SJSA1 (cell line): ENCODE data around the gene OR7D2. TPM values are rescaled to one million over a fixed set of nuclear protein-coding genes. Genes with fewer than 3 reads are reported as not detected.
"Not testable (repeated sequence)": the region's sequence is repeated elsewhere in the genome, so short reads cannot be mapped to it uniquely, and the experiment has no call there.

Experiments
- DNase-seq, 2 experiments: peaks; one replicate each; pipeline ENCODE4 v3.0.0-alpha.2; 2015 to 2020; ENCODE audit warnings: low spot score in 2 of 2, low read depth in 1 of 2
- H3K27ac ChIP-seq: fragments of 250-450 bp; sonication (Bioruptor Pico); 2 replicates; pipeline ENCODE4 v1.5.1; 2020; ENCODE audit warnings: mild to moderate bottlenecking, moderate library complexity
- H3K27me3 ChIP-seq: fragments of 250-450 bp; sonication (Bioruptor Pico); replicated peaks from 2 replicates; pipeline ENCODE4 v1.5.1; 2020; ENCODE audit warnings: mild to moderate bottlenecking, moderate library complexity
- H3K36me3 ChIP-seq: fragments of 250-450 bp; sonication (Bioruptor Pico); 2 replicates; pipeline ENCODE4 v1.5.1; 2020; ENCODE audit warnings: mild to moderate bottlenecking
- H3K4me1 ChIP-seq: fragments of 250-450 bp; sonication (Bioruptor Pico); replicated peaks from 2 replicates; pipeline ENCODE4 v1.6.1; 2021; ENCODE audit warnings: mild to moderate bottlenecking
- H3K4me3 ChIP-seq: fragments of 250-450 bp; sonication (Bioruptor Pico); 2 replicates; pipeline ENCODE4 v1.5.1; 2020; ENCODE audit warnings: mild to moderate bottlenecking
- H3K9me3 ChIP-seq: fragments of 250-450 bp; sonication (Bioruptor Pico); replicated peaks from 2 replicates; pipeline ENCODE4 v1.5.1; 2020; ENCODE audit warnings: mild to moderate bottlenecking
- total RNA-seq: library from RNA; depleted of rRNA; stranded (reverse); fragments of >200 nt; shearing (Covaris generic); gene quantifications from 2 replicates; pipeline ENCODE4 v1.2.3, GENCODE V29; 2014; rRNA removed

Gene OR7D2
- total RNA-seq, 1 experiment from 2014 or later = 0.03 TPM

GRCh38 chr19:9161427-9161826 is 17.4 kb upstream of the OR7D2 start:
- DNase-seq = no peak
- Histone ChIP-seq H3K4me3 (no peak overlapping the region), H3K36me3 (peaks cover 94% of the 10 kb centered on the region), H3K27me3 (no peaks in the 10 kb centered on the region), H3K4me1 (no peaks in the 10 kb centered on the region), H3K9me3 (peaks cover 45% of the 10 kb centered on the region), H3K27ac (no peak overlapping the region)

- Histone ChIP-seq H3K27ac (no peak overlapping the region), H3K36me3 (peaks cover 64% of the 10 kb centered on the region), H3K4me1 (no peaks in the 10 kb centered on the region), H3K9me3 (peaks cover 29% of the 10 kb centered on the region), H3K27me3 (no peaks in the 10 kb centered on the region), H3K4me3 (no peak overlapping the region)
- DNase-seq = no peak
Measured at GRCh38 chr19:9165261-9165660, 13.5 kb upstream of the OR7D2 start.

- H3K27me3 ChIP-seq = no peaks in the 10 kb centered on the region
- H3K4me1 ChIP-seq = no peaks in the 10 kb centered on the region
- peaks cover 14% of the 10 kb centered on the region for H3K9me3 ChIP-seq
- no peak overlapping the region for H3K4me3 ChIP-seq
- H3K27ac ChIP-seq = no peak overlapping the region
- peaks cover 48% of the 10 kb centered on the region for H3K36me3 ChIP-seq
- DNase-seq = no peak
Measured at GRCh38 chr19:9166846-9167245, 11.9 kb upstream of the OR7D2 start.

- peaks cover 8% of the 10 kb centered on the region for H3K9me3 ChIP-seq
- DNase-seq = no peak
- no peak overlapping the region for H3K27ac ChIP-seq
- peaks cover 6% of the 10 kb centered on the region for H3K36me3 ChIP-seq
- no peaks in the 10 kb centered on the region for H3K27me3 ChIP-seq
- H3K4me1 ChIP-seq = no peaks in the 10 kb centered on the region
- H3K4me3 ChIP-seq = no peak overlapping the region
Measured at GRCh38 chr19:9171393-9171991, 7.3 kb upstream of the OR7D2 start.

GRCh38 chr19:9175326-9175725 is 3.5 kb upstream of the OR7D2 start:
- Histone ChIP-seq H3K9me3 (peaks cover 5% of the 10 kb centered on the region), H3K27me3 (no peaks in the 10 kb centered on the region), H3K4me3 (no peak overlapping the region), H3K27ac (no peak overlapping the region), H3K4me1 (no peaks in the 10 kb centered on the region), H3K36me3 (no peaks in the 10 kb centered on the region)
- DNase-seq = no peak

- H3K36me3 ChIP-seq = no peaks in the 10 kb centered on the region
- no peaks in the 10 kb centered on the region for H3K27me3 ChIP-seq
- no peak overlapping the region for H3K27ac ChIP-seq
- H3K4me3 ChIP-seq = no peak overlapping the region
- no peak for DNase-seq
- H3K4me1 ChIP-seq = no peaks in the 10 kb centered on the region
- H3K9me3 ChIP-seq = no peaks in the 10 kb centered on the region
Measured at GRCh38 chr19:9183000-9183399, 4.2 kb downstream of the OR7D2 start.

GRCh38 chr19:9187191-9187590 is 8.4 kb downstream of the OR7D2 start:
- no peaks in the 10 kb centered on the region for H3K36me3 ChIP-seq
- H3K4me3 ChIP-seq = no peak overlapping the region
- no peak overlapping the region for H3K27ac ChIP-seq
- DNase-seq = no peak
- H3K9me3 ChIP-seq = no peaks in the 10 kb centered on the region
- no peaks in the 10 kb centered on the region for H3K4me1 ChIP-seq
- H3K27me3 ChIP-seq = no peaks in the 10 kb centered on the region

- no peaks in the 10 kb centered on the region for H3K9me3 ChIP-seq
- H3K27me3 ChIP-seq = no peaks in the 10 kb centered on the region
- H3K4me1 ChIP-seq = no peaks in the 10 kb centered on the region
- DNase-seq = no peak
- H3K4me3 ChIP-seq = no peak overlapping the region
- H3K36me3 ChIP-seq = no peaks in the 10 kb centered on the region
- no peak overlapping the region for H3K27ac ChIP-seq
Measured at GRCh38 chr19:9189535-9189934, 10.8 kb downstream of the OR7D2 start.

- H3K9me3 ChIP-seq, H3K27ac ChIP-seq, H3K4me1 ChIP-seq, H3K36me3 ChIP-seq, DNase-seq, H3K4me3 ChIP-seq, H3K27me3 ChIP-seq: not testable (repeated sequence)
Measured at GRCh38 chr19:9198044-9198443, 19.3 kb downstream of the OR7D2 start.

GRCh38 chr19:9205501-9206113 is 26.8 kb downstream of the OR7D2 start:
- no peaks in the 10 kb centered on the region for H3K36me3 ChIP-seq
- no peak overlapping the region for H3K4me3 ChIP-seq
- no peak overlapping the region for H3K27ac ChIP-seq
- H3K27me3 ChIP-seq = no peaks in the 10 kb centered on the region
- no peaks in the 10 kb centered on the region for H3K4me1 ChIP-seq
- no peaks in the 10 kb centered on the region for H3K9me3 ChIP-seq
- DNase-seq = peak; percentile 42 to 59

GRCh38 chr19:9219489-9219888 is 40.7 kb downstream of the OR7D2 start, which contains the start of gene OR7D4:
Gene OR7D4 (minus strand): TSS chr19:9219589. CDS start chr19:9214837, 4,752 bp downstream.
- H3K27me3 ChIP-seq = no peaks in the 10 kb centered on the region
- no peak within 1 kb of the TSS for H3K4me3 ChIP-seq
- no peak within 1 kb of the TSS for H3K27ac ChIP-seq
- no peaks in the 10 kb centered on the region for H3K4me1 ChIP-seq
- H3K9me3 ChIP-seq = 0 out of 2 replicates have a peak, but pooled peaks cover 3% of the 10 kb centered on the region
- no peak for DNase-seq
- no peaks in the 10 kb centered on the region for H3K36me3 ChIP-seq

Other genes with a start within 250 kb of the OR7D2 start
- not detected in 2 replicates for gene MUC16, start 168.6 kb upstream of the OR7D2 start, total RNA-seq
- gene OR1M1, start 91.9 kb upstream of the OR7D2 start, total RNA-seq = not detected in 2 replicates
- not detected in 2 replicates for gene OR7G2, start 71.5 kb upstream of the OR7D2 start, total RNA-seq
- not detected in 2 replicates for gene OR7G1, start 63.2 kb upstream of the OR7D2 start, total RNA-seq
- not detected in 2 replicates for gene OR7G3, start 52.0 kb upstream of the OR7D2 start, total RNA-seq
- gene ZNF317, start 38.6 kb upstream of the OR7D2 start, total RNA-seq = 8.1 and 17.7 TPM in 2 replicates
- not detected in 2 replicates for gene OR7D4, start 40.6 kb downstream of the OR7D2 start, total RNA-seq
- gene OR7E24, start 72.0 kb downstream of the OR7D2 start, total RNA-seq = not detected in 2 replicates
- 8.0 and 13.6 TPM in 2 replicates for gene ZNF699, start 130.9 kb downstream of the OR7D2 start, total RNA-seq
- gene ZNF559, start 145.2 kb downstream of the OR7D2 start, total RNA-seq = 15.8 and 18.4 TPM in 2 replicates
- gene ZNF177, start 184.0 kb downstream of the OR7D2 start, total RNA-seq = 1.8 TPM in 1 of 2 replicates, not detected in the other